GM18511 (cell line): ENCODE data around the gene LRFN2.

Source experiments
- ATAC-seq: cut with Tn5 transposase; IDR thresholded peaks from one replicate; pipeline ENCODE4 v1.9.1; 2021; ENCODE audit warnings: mild to moderate bottlenecking, moderate library complexity; ENCODE audit not compliant: unreplicated experiment

LRFN2 gene

DNA sequence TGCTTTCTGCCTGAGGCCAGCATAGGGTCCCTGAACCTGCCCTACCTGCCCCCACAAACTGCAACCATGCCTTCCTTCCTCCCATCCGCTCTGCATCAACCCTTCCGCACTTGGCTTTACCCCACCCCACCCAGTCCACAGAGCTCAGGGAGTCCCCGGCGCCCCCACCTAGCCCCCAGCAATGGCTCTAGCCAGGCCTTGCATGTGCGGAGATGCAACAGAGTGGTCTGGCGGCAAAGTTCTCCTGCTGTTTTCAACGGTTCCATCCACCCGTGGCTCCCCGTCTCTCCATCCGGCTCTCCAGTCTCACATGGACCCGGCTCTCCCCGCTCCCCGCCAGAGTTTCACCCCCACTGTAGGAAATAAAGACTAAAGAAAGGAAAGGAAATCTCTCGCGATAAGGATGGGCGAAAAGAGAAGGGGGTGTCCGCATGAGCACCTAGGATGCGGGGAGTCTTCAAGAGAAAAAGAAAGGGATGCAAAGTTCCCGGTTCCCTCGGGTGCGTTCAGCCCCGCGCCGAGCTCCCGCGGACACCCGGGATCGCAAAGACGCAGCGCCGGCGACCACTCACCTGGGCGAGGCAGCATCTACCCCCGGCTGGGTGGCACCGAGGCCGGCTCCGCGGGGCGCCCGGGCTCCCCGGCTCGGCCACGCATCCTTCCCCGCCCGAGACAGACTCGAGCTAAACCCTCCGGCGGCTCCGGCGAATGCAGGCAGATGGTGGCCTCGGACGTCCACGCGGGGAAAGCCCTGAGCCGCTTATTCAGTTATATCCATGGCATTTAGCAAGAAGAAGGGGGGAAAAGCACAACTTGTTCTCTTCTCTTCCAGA, 579 bp downstream of the LRFN2 start:
- ATAC-seq = no peak

DNA sequence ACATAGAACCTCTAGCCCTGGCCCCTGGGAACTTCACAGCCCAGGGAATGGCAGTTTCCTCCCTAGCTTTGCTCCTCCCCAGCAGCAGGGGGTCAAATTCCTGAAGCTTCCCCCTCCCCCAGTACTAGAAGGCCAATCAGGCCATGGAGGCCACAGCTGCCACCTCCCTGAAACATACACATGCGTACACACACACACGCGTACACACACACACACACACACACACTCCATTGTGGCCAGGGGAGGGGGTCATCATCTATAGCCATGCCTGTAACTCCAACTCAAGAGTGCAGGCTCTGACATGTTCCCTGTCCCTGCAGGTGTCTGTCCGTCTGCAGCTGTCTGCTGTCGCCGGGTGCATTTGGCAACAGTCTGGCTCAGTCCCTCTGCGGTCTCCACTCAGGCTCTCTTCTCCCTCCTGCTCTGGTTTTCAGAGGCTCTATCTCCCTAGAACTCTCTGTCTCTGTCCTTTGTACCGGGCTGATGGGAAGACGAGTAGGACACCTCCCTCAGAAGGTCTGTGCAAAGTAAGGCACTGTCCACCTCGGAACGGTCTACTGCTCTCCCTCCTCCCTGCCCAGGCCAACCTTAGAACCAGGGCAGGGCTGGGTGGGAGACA, 1.4 kb downstream of the LRFN2 start:
- no peak for ATAC-seq

DNA sequence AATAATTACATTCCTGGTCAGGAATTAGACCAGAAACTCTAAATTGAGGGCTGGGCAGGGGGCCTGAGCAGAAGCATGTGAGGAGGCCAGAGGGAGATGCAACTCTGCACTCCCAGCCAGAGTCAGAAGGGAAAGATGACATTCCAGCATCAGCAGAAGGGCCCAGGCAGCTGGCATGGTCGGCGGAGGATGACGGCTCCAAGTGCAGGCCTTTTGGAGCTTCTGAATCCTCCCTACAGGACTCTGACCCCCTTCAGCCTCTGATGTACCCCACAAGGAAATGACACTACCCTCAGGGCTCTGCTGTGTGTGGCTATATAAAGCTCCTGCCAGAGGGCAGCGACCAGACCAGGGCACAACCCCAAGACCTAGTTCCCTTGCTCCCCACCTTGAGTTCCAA, 1.9 kb downstream of the LRFN2 start:
- no peak for ATAC-seq

DNA sequence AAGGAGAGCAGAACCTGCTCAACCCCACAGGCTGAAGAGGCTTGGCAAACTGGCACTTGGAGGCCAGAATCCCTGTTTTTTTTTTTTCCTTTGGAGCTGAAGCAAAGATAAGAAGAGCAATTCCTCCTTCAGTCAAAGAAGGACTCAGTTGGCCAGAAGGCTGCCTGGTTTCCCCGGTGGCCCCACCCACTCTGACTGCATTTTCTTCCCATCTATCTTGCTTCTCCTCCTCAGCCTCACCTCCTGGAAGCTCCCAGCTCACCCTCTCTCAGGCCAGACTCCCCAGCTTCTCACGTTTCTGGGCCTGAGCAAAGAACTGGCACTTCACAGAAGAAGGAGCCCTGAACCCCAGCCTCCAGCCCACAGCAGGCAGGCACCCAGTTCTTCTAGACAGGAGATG, 2.4 kb downstream of the LRFN2 start:
- ATAC-seq = no peak

DNA sequence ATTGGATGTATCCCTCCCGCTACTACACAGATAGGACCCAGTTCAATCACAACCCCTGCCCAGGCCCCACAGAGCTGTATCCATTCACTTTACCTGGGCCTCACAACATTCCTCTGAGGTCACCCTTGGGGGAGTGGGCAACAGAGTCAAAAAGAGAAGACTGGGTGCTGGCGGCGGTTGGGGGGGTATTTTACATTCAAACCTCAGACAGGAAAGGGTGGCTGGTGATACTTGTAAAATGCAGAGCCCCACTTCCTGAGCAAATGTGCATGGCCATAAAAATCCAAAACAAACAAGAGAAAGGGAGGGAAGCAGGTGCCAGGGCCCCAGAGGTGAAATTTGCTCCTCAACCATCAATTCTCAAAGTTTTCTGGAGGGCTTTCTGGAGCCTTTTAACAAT, 3.5 kb downstream of the LRFN2 start:
- ATAC-seq = no peak

DNA sequence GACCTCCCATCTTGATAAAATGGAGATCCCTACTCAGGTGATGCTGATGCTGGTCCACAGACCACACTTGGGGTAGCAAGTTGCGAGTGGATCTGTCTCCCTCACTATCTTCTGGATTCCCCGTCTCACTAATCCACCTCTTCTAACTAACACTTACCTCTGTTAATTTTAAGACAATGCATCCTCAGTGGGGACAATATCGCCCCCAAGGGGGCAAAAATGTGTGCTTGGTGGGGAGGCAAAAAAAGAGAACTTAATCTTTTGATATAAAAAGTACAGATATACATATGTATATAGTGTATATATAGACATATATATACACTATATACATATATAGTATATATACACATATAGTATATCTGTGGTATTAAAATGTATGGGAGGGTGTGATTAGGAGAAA, 4.3 kb downstream of the LRFN2 start:
- ATAC-seq = no peak

DNA sequence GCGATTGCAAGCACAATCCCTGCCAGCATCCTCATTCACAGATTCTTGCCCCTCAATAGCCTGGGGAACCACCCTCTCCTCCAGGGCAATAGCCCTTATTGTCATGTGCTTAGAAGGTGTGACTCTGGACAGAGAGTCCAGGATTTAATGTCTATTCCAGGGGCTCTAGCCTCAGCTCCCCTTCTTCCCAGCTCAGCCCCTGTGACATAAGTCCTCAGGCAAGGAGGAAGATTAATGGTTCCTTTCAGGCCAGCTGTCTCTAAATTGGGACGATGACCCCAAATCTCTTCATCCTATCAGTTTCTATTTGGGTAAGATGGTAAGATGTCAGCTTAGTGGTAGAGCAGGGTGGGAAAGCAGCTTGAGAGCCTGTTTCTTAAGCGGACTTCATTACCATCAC, 8.1 kb downstream of the LRFN2 start:
- no peak for ATAC-seq

DNA sequence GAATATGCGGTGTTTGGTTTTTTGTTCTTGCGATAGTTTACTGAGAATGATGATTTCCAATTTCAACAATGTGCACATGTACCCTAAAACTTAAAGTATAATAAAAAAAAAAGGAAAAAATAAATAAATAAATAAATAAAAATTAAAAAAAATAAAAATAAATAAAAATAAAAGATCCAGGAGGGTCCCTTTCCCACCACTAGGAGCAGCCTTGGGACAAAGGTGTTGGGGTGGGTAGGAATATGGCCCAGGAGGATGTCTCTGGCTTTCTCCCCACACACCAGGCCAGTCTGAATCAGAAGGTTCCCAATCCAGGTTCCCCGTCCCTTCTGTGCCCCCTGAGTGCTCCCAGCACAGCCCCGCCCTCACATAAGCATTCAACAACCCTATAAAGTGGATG, 9.5 kb downstream of the LRFN2 start:
- ATAC-seq = no peak

DNA sequence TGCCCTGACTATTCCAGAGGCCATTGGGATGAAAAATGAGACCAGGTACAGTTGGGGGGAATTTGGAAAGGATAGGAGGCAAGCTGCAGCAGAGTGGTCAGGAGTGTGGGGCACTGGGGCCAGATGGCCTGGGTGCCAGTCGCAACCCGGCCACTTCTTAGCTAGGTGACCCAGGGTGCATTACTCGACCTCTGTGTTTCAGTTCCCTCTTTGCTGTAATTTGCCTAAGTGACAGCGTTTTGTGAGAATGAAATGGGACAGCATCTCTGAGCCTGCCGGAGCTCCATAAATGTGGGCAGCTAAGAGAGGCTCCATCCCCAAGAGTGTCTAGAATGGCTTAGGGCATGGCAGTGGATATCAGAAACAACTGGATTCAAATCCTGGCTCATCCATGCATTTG, 13.9 kb downstream of the LRFN2 start:
- ATAC-seq = no peak

DNA sequence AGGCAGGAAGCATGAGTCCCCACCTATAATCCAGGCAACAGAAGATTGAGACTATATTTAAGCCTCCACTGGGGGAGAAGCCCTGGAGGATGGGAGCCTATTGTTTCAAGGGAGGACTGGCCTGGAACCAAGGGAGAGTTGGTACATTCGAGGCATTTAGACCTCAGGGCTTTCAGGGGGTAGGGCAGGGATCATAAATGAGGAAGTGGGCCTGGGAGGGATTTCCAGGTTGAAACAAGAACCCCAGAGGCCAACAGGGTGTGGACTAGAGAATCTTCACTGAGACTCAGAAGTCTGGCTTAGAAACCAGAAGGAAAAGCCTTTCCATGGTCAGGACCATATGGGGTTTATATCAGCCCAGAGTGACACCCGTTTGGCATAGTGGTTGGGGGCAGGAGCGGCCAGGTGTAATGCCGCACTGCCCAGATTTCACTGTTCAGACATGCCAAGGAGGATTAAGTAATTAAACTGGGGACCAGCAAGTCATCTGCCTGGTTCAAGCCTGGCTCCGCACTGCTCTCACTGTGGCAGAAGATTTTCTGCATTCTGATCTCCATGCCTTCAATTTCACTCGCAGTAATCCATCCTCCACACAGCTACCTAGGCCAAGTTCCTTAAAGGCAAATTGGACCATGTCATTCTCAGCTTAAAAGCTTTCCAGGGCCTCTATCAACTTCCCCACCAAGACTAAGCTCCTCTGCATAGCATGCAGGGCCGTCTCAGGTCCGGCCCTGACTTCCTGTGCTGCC, 17.8 kb downstream of the LRFN2 start:
- no peak for ATAC-seq

DNA sequence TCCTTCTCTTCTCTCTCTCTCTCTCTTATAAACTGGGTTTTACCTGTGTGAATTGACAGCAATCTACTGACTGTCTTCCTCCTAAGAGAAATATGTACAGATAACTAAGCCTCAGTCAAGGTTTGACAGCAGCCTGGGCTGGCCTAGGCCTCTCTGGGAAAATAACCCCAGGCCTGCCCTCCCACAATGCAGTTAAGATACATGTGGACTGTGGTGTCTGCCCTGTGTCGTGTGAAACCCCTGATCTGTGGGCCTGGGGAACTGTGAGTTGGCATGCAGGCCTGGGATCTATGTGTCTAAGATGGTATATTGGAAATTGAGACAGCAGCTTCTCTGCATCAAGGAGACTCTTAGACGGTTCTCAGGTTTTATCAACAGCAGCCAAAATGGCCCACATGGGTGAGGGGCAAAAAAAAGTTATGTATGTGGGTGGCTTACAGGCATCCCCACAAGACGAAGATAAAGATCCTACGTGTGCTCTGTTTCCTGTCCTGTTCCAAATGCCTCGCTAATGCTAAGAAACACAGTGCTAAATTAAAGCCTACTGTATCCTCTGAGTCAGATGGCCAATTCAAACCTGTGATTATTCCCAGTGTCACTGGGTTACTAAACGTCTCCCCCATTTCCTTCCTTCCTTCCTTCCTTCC, 19.0 kb downstream of the LRFN2 start:
- ATAC-seq = no peak

DNA sequence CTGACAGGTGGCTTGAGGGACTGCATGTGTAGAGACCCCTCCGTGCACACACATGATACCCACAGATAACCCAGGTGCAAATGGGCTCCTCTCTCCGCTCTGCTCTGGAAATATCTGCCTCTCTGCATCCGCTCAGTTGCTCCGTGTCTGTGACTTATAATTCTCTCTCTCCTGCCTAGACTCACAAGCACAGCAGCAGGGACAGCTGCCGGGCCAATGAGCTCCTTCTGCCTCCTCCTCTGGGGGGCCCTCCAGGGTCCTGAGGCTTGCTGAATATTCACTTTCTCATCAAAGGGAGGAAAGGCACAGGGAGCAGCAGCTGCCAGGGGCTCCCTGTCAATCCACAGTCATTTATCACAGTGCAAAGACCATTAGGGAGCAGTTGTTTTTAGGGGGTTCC, 24.1 kb downstream of the LRFN2 start:
- no peak for ATAC-seq

DNA sequence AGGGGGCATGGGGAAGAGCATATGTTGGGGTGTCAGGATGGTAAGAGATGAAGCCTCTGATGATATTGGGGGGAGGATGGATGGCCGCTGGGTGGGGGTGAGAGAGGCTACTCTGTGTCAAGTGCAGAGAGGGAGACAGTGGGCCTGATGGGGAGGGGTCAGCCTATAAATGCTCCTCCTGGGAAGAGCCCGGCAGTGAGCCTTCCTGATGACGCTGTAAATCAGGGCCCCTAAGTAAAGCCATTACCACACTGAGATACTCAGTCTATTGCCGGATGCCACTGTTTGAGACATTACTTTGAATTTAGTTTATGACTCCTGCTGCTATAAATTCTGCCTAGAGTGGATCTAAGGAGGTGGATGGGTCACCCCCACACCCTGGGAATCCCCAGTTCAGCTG, 28.1 kb downstream of the LRFN2 start:
- ATAC-seq = no peak

DNA sequence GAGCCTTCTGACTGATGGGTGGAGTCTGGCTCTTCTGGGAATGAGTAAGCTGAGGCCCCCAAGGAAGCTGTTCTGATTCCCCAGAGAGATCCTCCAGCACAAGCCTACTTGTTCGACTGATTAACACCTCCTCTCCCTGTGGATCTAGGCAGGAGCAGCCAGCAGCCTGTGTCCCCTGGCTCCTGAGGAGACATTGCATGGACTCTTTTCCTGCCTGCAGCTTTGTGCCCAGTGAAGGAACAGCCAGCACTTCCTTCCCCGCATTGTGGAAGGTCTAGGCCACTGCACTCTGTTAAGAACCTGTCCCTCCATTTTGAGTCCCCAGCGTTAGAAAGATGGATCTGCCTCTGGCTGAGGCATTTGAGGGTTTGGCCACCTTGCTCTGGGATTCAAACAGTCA, 29.1 kb downstream of the LRFN2 start:
- no peak for ATAC-seq

DNA sequence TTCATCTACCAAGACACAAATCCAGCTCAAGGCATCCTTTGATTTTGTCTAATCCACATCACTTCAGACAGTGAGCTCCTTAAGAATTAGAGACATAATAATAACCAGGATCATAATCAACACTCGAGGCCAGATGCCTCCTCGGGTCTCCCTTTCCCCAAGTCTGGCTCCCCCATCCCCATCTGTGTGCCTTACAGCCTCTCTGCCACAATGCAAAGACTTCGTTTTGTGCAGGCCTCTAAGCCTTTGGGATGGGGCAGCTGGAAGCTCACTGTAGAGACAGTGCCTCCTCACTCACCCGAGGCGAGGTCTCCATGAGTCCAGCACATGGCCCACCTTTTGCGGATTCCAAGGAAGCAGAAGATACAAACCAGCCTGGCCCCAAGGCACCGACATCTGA, 30.3 kb downstream of the LRFN2 start:
- ATAC-seq = no peak

DNA sequence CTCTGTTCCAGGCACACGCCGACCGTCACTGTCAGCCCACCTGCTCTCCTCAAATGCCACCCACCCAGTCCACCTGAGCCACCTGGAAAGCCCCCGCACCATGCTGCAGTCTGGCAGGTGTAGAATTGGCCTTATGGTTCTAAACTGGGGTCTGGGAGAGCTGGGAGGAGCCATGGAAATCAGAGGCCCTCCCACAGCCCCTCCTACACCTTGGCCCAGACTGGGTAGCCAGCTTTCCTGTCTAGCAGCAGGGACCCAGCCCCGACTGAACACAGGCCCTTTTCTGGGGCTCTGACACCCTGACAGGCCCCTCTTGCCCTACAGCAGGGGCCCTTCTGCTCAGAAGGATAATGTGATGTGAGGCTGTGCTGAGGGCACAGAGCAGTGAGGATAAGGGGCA, 31.1 kb downstream of the LRFN2 start:
- ATAC-seq = no peak

DNA sequence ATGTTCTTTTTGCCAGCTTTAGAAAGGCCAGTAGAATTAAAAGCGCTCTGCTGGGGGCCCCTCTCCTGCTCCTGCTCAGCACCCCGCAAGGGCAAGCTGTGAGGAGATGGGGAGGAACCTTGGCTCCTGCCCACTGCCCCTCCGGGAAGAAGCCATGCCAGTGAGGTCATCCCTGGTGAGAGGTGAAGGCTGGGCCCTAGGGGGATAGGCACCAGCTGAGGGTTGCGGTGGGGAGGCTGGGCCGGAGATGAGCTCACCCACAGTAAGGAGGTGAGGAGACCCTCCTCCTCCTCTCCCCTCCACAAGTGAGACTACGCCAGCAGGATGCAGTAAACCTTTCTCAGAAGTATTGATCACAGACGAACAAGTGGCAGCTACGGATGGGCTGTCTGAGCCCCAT, 32.1 kb downstream of the LRFN2 start:
- no peak for ATAC-seq

DNA sequence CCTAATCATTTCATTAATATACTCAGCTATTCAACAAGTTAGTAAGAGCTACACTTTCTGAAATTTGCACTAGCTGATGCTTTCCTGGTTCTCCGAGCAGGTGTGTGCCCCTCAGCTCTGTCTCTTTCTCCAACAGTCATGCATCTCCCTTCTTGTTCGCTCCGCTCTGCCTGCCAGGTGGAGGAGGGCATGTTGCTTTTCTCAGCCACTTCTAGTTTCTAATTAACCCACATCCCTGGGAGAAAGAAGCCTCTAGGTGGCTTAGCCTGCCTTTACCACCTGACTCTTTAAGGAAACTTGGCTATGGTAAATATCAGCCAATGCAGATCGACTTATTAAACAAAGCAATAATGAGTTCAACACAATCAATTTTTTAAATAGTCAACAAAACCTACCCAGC, 34.2 kb downstream of the LRFN2 start:
- ATAC-seq = no peak

DNA sequence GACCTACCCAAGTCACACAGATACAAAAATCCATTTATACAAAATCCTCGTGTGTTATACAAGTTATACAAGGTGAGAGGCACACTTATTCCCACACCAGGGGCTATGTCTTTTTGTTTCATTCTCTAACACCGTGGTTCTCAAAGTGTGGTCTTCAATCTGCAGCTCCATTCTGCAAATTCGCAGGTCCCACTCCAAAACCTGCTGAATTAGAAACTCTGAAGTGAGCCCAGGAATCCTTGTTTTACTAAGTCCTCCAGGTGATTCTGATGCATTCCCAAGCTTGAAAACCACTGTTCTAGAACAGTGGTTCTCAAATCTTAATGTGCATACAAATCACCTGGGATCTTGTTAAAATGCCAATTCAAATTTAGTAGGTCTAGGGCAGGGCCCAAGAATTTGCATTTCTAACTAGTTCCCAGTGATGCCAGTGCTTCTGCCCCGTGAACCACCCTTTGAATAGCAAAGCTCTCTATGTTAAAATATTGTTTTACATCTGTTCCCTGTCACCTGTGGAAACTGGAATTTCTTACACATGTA, 35.1 kb downstream of the LRFN2 start:
- no peak for ATAC-seq

DNA sequence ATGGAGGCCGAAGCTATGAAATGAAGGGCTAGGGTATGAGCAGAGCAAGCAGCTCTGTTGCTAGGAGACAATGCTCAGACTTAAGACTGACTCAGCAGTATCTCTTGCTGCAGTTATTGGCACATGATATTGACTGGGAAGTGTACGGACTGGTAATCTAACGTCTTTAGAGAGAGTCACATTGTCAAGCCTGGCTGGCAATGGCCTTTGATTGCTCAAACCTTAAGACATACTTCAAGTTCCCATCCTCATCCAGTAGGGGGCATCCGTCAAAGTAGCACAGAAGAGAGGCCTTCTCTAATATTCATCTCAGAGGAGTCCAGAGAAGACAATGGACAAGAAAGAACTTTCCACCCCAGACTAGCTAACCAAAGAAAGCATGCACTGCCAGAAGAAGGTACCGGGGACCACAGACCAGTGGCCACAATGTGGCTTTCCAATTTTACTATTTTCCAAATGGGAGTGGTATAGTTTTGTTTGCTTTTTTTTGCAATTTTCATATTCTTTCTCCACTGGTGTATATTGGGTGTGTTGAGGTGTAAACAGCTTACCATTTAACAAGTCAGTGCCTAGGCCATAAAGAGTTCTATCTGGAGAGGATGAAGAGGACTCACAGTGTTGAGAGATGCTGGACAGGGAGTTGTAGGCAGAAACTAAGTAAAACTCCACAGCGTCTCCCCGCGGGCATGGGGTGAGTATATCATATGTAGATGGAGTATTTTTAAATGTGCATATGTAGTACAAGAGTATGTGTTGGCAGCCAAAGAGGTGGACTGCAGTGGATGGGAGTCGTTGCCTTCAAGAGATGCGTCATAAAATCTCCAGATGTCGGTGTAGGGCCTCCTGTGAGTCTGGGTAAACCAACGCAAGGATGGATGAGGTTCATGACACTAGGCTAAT, 36.7 kb downstream of the LRFN2 start:
- no peak for ATAC-seq
